ENCODE data around the gene EFL1. TPM values are rescaled to one million over a fixed set of nuclear protein-coding genes. Genes with fewer than 3 reads are reported as not detected.

The EFL1 gene
- total RNA-seq, 3 donors from 2014 or later (not counting 1 experiment from before 2014, with no cell fraction given): 17.1 to 29.6 (median 20.6) TPM

GRCh38 chr15:82117296-82117695, 145.2 kb downstream of the EFL1 start:
- Mint-ChIP-seq H3K9me3 (no peaks in the 10 kb centered on the region), H3K27me3 (ENCODE audit: low read depth in 2 of 2) (no peaks in the 10 kb centered on the region), H3K36me3 (no peaks in the 10 kb centered on the region), H3K27ac (no peak overlapping the region), H3K4me3 (no peak overlapping the region), H3K4me1 (no peaks in the 10 kb centered on the region)
- Histone ChIP-seq H3K27ac (ENCODE audit: low read length) (no peak overlapping the region), H3K4me1 (ENCODE audit: control insufficient read depth, insufficient read depth, low read length) (no peaks in the 10 kb centered on the region), H3K36me3 (ENCODE audit: control insufficient read depth, insufficient read depth, low read length) (peaks cover 2% of the 10 kb centered on the region), H3K9me3 (ENCODE audit: control insufficient read depth, insufficient read depth, low read length) (no peaks in the 10 kb centered on the region), H3K27me3 (ENCODE audit: control insufficient read depth, insufficient read depth, low read length) (no peaks in the 10 kb centered on the region), H3K4me3 (ENCODE audit: low read length) (no peak overlapping the region)
- intact Hi-C loops (cut with micrococcal nuclease): loop anchor here (10.0 kb wide), 1 partner anchor 78 kb away; no protein-coding TSS in a partner anchor
- ATAC-seq (no peak), DNase-seq (no peak)
- 96% methylated on average over 6 of the region's 6 CpGs for WGBS (ENCODE audit: insufficient coverage)
- no peak for TF ChIP-seq CTCF (IDR thresholded peaks at IDR 0.05)

GRCh38 chr15:82114660-82115059, 147.9 kb downstream of the EFL1 start:
- no peak for TF ChIP-seq CTCF (IDR thresholded peaks at IDR 0.05)
- no peak for ATAC-seq
- H3K4me3 ChIP-seq (ENCODE audit: low read length): no peak overlapping the region
- intact Hi-C loops (cut with micrococcal nuclease): loop anchor here (10.0 kb wide), 1 partner anchor 80 kb away; no protein-coding TSS in a partner anchor
- DNase-seq: no peak
- H3K9me3 ChIP-seq (ENCODE audit: control insufficient read depth, insufficient read depth, low read length): no peaks in the 10 kb centered on the region
- H3K4me1 ChIP-seq (ENCODE audit: control insufficient read depth, insufficient read depth, low read length): no peaks in the 10 kb centered on the region
- H3K9me3 Mint-ChIP-seq: no peaks in the 10 kb centered on the region
- 95% methylated on average over 5 of the region's 5 CpGs for whole genome bisulfite sequencing (ENCODE audit: insufficient coverage)
- no peak overlapping the region for H3K4me3 Mint-ChIP-seq
- no peak overlapping the region for H3K27ac Mint-ChIP-seq
- H3K27me3 ChIP-seq (ENCODE audit: control insufficient read depth, insufficient read depth, low read length): no peaks in the 10 kb centered on the region
- no peaks in the 10 kb centered on the region for H3K27me3 Mint-ChIP-seq (ENCODE audit: low read depth in 2 of 2)
- H3K27ac ChIP-seq (ENCODE audit: low read length): no peak overlapping the region
- H3K36me3 ChIP-seq (ENCODE audit: control insufficient read depth, insufficient read depth, low read length): no peaks in the 10 kb centered on the region
- no peaks in the 10 kb centered on the region for H3K36me3 Mint-ChIP-seq
- no peaks in the 10 kb centered on the region for H3K4me1 Mint-ChIP-seq

GRCh38 chr15:82113106-82113715, 149.3 kb downstream of the EFL1 start:
- DNase-seq (no peak), ATAC-seq (no peak)
- Histone ChIP-seq H3K27ac (ENCODE audit: low read length) (no peak overlapping the region), H3K4me1 (ENCODE audit: control insufficient read depth, insufficient read depth, low read length) (no peaks in the 10 kb centered on the region), H3K27me3 (ENCODE audit: control insufficient read depth, insufficient read depth, low read length) (no peaks in the 10 kb centered on the region), H3K36me3 (ENCODE audit: control insufficient read depth, insufficient read depth, low read length) (no peaks in the 10 kb centered on the region), H3K4me3 (ENCODE audit: low read length) (no peak overlapping the region), H3K9me3 (ENCODE audit: control insufficient read depth, insufficient read depth, low read length) (no peaks in the 10 kb centered on the region)
- TF ChIP-seq CTCF (IDR thresholded peaks at IDR 0.05): no peak
- Mint-ChIP-seq H3K4me3 (no peak overlapping the region), H3K36me3 (no peaks in the 10 kb centered on the region), H3K27ac (no peak overlapping the region), H3K9me3 (no peaks in the 10 kb centered on the region), H3K27me3 (ENCODE audit: low read depth in 2 of 2) (no peaks in the 10 kb centered on the region), H3K4me1 (peaks cover 0 to 6% of the 10 kb centered on the region in 2 donors)
- WGBS (ENCODE audit: insufficient coverage): 75% methylated on average over 1 of the region's 1 CpG
- intact Hi-C loops (cut with micrococcal nuclease): loop anchor here (10.0 kb wide), 1 partner anchor 82 kb away; no protein-coding TSS in a partner anchor

GRCh38 chr15:82111918-82112317, 150.6 kb downstream of the EFL1 start:
- no peak overlapping the region for H3K27ac ChIP-seq (ENCODE audit: low read length)
- H3K9me3 ChIP-seq (ENCODE audit: control insufficient read depth, insufficient read depth, low read length): no peaks in the 10 kb centered on the region
- Mint-ChIP-seq H3K4me1 (peaks cover 0 to 6% of the 10 kb centered on the region in 2 donors), H3K36me3 (no peaks in the 10 kb centered on the region), H3K27ac (no peak overlapping the region), H3K4me3 (no peak overlapping the region), H3K27me3 (ENCODE audit: low read depth in 2 of 2) (no peaks in the 10 kb centered on the region), H3K9me3 (no peaks in the 10 kb centered on the region)
- TF ChIP-seq CTCF (IDR thresholded peaks at IDR 0.05): no peak
- no peaks in the 10 kb centered on the region for H3K4me1 ChIP-seq (ENCODE audit: control insufficient read depth, insufficient read depth, low read length)
- no peaks in the 10 kb centered on the region for H3K36me3 ChIP-seq (ENCODE audit: control insufficient read depth, insufficient read depth, low read length)
- WGBS (ENCODE audit: insufficient coverage): 93% methylated on average over 9 of the region's 9 CpGs
- H3K27me3 ChIP-seq (ENCODE audit: control insufficient read depth, insufficient read depth, low read length): no peaks in the 10 kb centered on the region
- DNase-seq (no peak), ATAC-seq (no peak)
- intact Hi-C loops (cut with micrococcal nuclease): loop anchor here (10.0 kb wide), 1 partner anchor 83 kb away; no protein-coding TSS in a partner anchor
- H3K4me3 ChIP-seq (ENCODE audit: low read length): no peak overlapping the region

Measured in natural killer cell (primary cell).